IMR-90 (cell line): Measurements from ENCODE around the gene SMIM36. TPM values are rescaled to one million over a fixed set of nuclear protein-coding genes. Genes with fewer than 3 reads are reported as not detected.

Source experiments
- ATAC-seq: fragments of 200-7000 bp; cut with Tn5 transposase; 2 replicates; pipeline ENCODE4 v1.9.1; 2020; ENCODE audit warnings: low read depth, mild to moderate bottlenecking, moderate library complexity
- BruUV-seq: library from RNA; stranded (reverse); fragments of 400-500 nt; replicated peaks from 2 replicates; lab custom pipeline; 2021; lab: Mats Ljungman, UMichigan
- CTCF ChIA-PET: fragments of 300-600 bp; formaldehyde crosslinking; extraction: SDS; loops from one replicate; lab custom pipeline; 2021; ENCODE audit warnings: antibody characterized with exemption; lab: Yijun Ruan, JAX
- POLR2A ChIA-PET: fragments of 300-600 bp; sonication (Branson Sonifier 250); formaldehyde crosslinking; loops from one replicate; lab custom pipeline; 2022; ENCODE audit warnings: antibody characterized with exemption; ENCODE audit not compliant: unreplicated experiment; lab: Charles Lee
- DNase-seq: peaks from one replicate; pipeline ENCODE4 v3.0.0; 2013
- H2AFZ ChIP-seq: replicated peaks from 2 replicates; pipeline ENCODE3; 2013; ENCODE audit warnings: low read length, mild to moderate bottlenecking; ENCODE audit not compliant: poor library complexity
- H2AK5ac ChIP-seq: 2 replicates; pipeline ENCODE4 v1.6.1; 2013; ENCODE audit warnings: low read depth, low read length, inconsistent platforms
- H2AK9ac ChIP-seq: replicated peaks from 2 replicates; pipeline ENCODE3; 2013; ENCODE audit warnings: mild to moderate bottlenecking, low read depth, low read length, moderate library complexity; ENCODE audit not compliant: poor library complexity
- H2BK120ac ChIP-seq: 2 replicates; pipeline ENCODE4 v1.6.1; 2013; ENCODE audit warnings: low read depth, low read length, inconsistent platforms
- H2BK15ac ChIP-seq: 3 replicates; pipeline ENCODE4 v1.6.1; 2013; ENCODE audit warnings: low read depth, low read length, inconsistent platforms
- H2BK20ac ChIP-seq: 2 replicates; pipeline ENCODE4 v1.6.1; 2013; ENCODE audit warnings: low read depth, mild to moderate bottlenecking, inconsistent platforms, low read length, moderate library complexity
- H2BK5ac ChIP-seq: 2 replicates; pipeline ENCODE4 v1.6.1; 2013; ENCODE audit warnings: mild to moderate bottlenecking, low read depth, low read length, inconsistent platforms; ENCODE audit not compliant: poor library complexity, severe bottlenecking
- H3K14ac ChIP-seq: replicated peaks from 2 replicates; pipeline ENCODE4 v1.6.1; 2013; ENCODE audit warnings: low read depth, low read length, inconsistent platforms
- H3K18ac ChIP-seq: 2 replicates; pipeline ENCODE4 v1.6.1; 2013; ENCODE audit warnings: low read depth, low read length, control low read depth
- H3K23ac ChIP-seq: 2 replicates; pipeline ENCODE4 v1.6.1; 2013; ENCODE audit warnings: low read depth, low read length, inconsistent platforms
- H3K27ac ChIP-seq: 2 replicates; pipeline ENCODE4 v1.5.1; 2013; ENCODE audit warnings: mild to moderate bottlenecking, control low read depth, low read length; ENCODE audit not compliant: insufficient read depth
- H3K27me3 ChIP-seq: 2 replicates; pipeline ENCODE4 v1.6.1; 2013; ENCODE audit warnings: low read length; ENCODE audit not compliant: control insufficient read depth, insufficient read depth
- H3K36me3 ChIP-seq: 2 replicates; pipeline ENCODE4 v1.6.1; 2013; ENCODE audit warnings: low read length, mixed read lengths; ENCODE audit not compliant: control insufficient read depth, insufficient read depth
- H3K4ac ChIP-seq: 2 replicates; pipeline ENCODE4 v1.6.1; 2013; ENCODE audit warnings: low read depth, low read length, inconsistent platforms
- H3K4me1 ChIP-seq: 2 replicates; pipeline ENCODE4 v1.6.1; 2013; ENCODE audit warnings: low read length, mixed read lengths; ENCODE audit not compliant: control insufficient read depth, insufficient read depth
- H3K4me2 ChIP-seq: 2 replicates; pipeline ENCODE4 v1.6.1; 2013; ENCODE audit warnings: low read depth, mild to moderate bottlenecking, control low read depth, low read length, moderate library complexity
- H3K4me3 ChIP-seq: 2 replicates; pipeline ENCODE4 v1.5.1; 2013; ENCODE audit warnings: low read depth, mild to moderate bottlenecking, control low read depth, low read length, moderate library complexity; ENCODE audit not compliant: insufficient read depth
- H3K56ac ChIP-seq: 2 replicates; pipeline ENCODE4 v1.6.1; 2013; ENCODE audit warnings: low read length, inconsistent platforms; ENCODE audit not compliant: insufficient read depth; ENCODE audit errors: extremely low read depth
- H3K79me1 ChIP-seq, 2 experiments: 2 replicates each; pipeline ENCODE4 v1.6.1; 2013; ENCODE audit warnings: low read length in 2 of 2, inconsistent platforms in 1 of 2, low read depth in 1 of 2
- H3K9ac ChIP-seq: 2 replicates; pipeline ENCODE4 v1.6.1; 2013; ENCODE audit warnings: low read depth, low read length, control low read depth
- H3K9me1 ChIP-seq: 2 replicates; pipeline ENCODE4 v1.6.1; 2013; ENCODE audit warnings: low read length, inconsistent platforms; ENCODE audit not compliant: insufficient read depth
- H3K9me3 ChIP-seq: 2 replicates; pipeline ENCODE4 v1.6.1; 2013; ENCODE audit warnings: low read length; ENCODE audit not compliant: control insufficient read depth, insufficient read depth
- H4K20me1 ChIP-seq: 2 replicates; pipeline ENCODE4 v1.6.1; 2013; ENCODE audit warnings: low read length, inconsistent platforms; ENCODE audit not compliant: insufficient read depth
- H4K5ac ChIP-seq: 2 replicates; pipeline ENCODE4 v1.6.1; 2013; ENCODE audit warnings: mild to moderate bottlenecking, low read depth, low read length, control low read depth
- H4K8ac ChIP-seq, 2 experiments: 2 replicates each; pipeline ENCODE4 v1.6.1; 2013; ENCODE audit warnings: low read depth in 2 of 2, low read length in 2 of 2, control low read depth in 1 of 2, inconsistent platforms in 1 of 2
- H4K91ac ChIP-seq: 2 replicates; pipeline ENCODE4 v1.6.1; 2013; ENCODE audit warnings: low read depth, low read length, inconsistent platforms; ENCODE audit not compliant: insufficient read depth
- FOS ChIP-seq: fragments of 150-350 bp; IDR thresholded peaks from 2 replicates; pipeline ENCODE4 v1.6.1; 2016; ENCODE audit warnings: low read depth, low read length
- RAD21 ChIP-seq: IDR thresholded peaks from 2 replicates; pipeline ENCODE4 v1.6.1; 2012; ENCODE audit warnings: low read length, improper control_type of control experiment
- USF2 ChIP-seq: fragments of 150-350 bp; IDR thresholded peaks from 2 replicates; pipeline ENCODE4 v1.6.1; 2017; ENCODE audit warnings: mild to moderate bottlenecking, antibody characterized with exemption, low read length, low read depth
- WGBS, 2 experiments: methylation state at CpG; one replicate each; pipeline versions ENCODE4 v1.1.5 to v1.1.7; 2013; ENCODE audit warnings: missing lambda C conversion rate in 2 of 2; ENCODE audit not compliant: insufficient read length in 1 of 2; ENCODE audit errors: extremely low coverage in 2 of 2; 5-methylcytosine and 5-hydroxymethylcytosine counted together
- dilution Hi-C: fragments of 300-500 bp; cut with HindIII; formaldehyde crosslinking; loops from one replicate; pipeline ENCODE4 v1.14.3; 2018; ENCODE audit warnings: low sequenced_read_pairs; ENCODE audit not compliant: unreplicated experiment
- in situ Hi-C: fragments of 300-500 bp; cut with MboI; formaldehyde crosslinking; loops from 3 replicates; pipeline ENCODE4 v1.14.3; 2019; ENCODE audit warnings: low sequenced_read_pairs, inconsistent platforms, mixed read lengths
- intact Hi-C: fragments of 100-400 bp; cut with micrococcal nuclease; formaldehyde crosslinking; loops from 2 replicates; pipeline ENCODE4 v1.10.0; 2022
- polyA plus RNA-seq, 3 experiments: library from polyadenylated mRNA; depleted of rRNA; stranded (reverse); fragments of >200 nt; gene quantifications; 2 replicates each; pipeline ENCODE4 v1.2.3, GENCODE V29; 2012; ENCODE audit warnings: low replicate concordance in 1 of 3
- total RNA-seq: library from RNA; depleted of rRNA; stranded (reverse); fragments of >200 nt; gene quantifications from 2 replicates; pipeline ENCODE4 v1.2.3, GENCODE V29; 2012

Gene SMIM36
- total and polyA plus RNA-seq, 2 of the 4 experiments (the other 2 are of a cell fraction): not detected

- Histone ChIP-seq H3K4me1 (peaks cover 4% of the 10 kb centered on the region), H3K56ac (no peak overlapping the region), H2BK5ac (no peak overlapping the region), H4K91ac (no peak overlapping the region), H3K9me3 (no peaks in the 10 kb centered on the region), H4K20me1 (no peaks in the 10 kb centered on the region), H3K9me1 (peaks cover 1% of the 10 kb centered on the region; the same call in 1 of the 2 replicates), H2BK15ac (no peak overlapping the region), H3K9ac (no peak overlapping the region), H2AFZ (no peak overlapping the region), H2AK5ac (no peak overlapping the region), H3K14ac (no peak overlapping the region), H2AK9ac (no peak overlapping the region), H2BK20ac (no peak overlapping the region), H3K18ac (no peak overlapping the region), H3K36me3 (no peaks in the 10 kb centered on the region), H4K5ac (no peak overlapping the region), H3K27ac (no peak overlapping the region), H3K23ac (no peak overlapping the region), H4K8ac (no peak overlapping the region), H3K4ac (no peak overlapping the region), H3K4me3 (no peak overlapping the region), H3K4me2 (no peak overlapping the region), H3K27me3 (peaks cover 2% of the 10 kb centered on the region; the same call in 1 of the 2 replicates), H2BK120ac (no peak overlapping the region), H3K79me1 (no peaks in the 10 kb centered on the region)
- in situ Hi-C loops: no loop called here
- intact Hi-C loops: loop anchor here (10.0 kb wide), 1 partner anchor 327 kb away; the partner anchor contains the start of gene PCTP
- BruUV-seq: no TSS peak
- CTCF ChIA-PET: no interaction called here
- dilution Hi-C loops: no loop called here
- DNase-seq (no peak), ATAC-seq (no peak)
- no CpG with 5 or more reads among the region's 2 CpGs for WGBS, 2 experiments
- POLR2A ChIA-PET: no interaction called here
- no peak for TF ChIP-seq FOS
- TF ChIP-seq USF2: no peak
- no peak for TF ChIP-seq RAD21
These were observed 83.7 kb downstream of the SMIM36 start for GRCh38 chr17:55427587-55427882.
